Measurements from ENCODE around the gene CCDC50. TPM values are rescaled to one million over a fixed set of nuclear protein-coding genes. Genes with fewer than 3 reads are reported as not detected.

The CCDC50 gene
- total RNA-seq (2022; extraction: Qiagen RNA extraction) = 22.4 to 27.3 TPM (median 26.1 TPM) in 5 replicates

GRCh38 chr3:191328962-191329653 is at the start of gene CCDC50:
CCDC50 (plus strand) TSS chr3:191329394; CDS start chr3:191329675, 281 bp downstream.

GRCh38 chr3:191329654-191330529 is 698 bp downstream of the CCDC50 start, which contains the start of gene UTS2B:
UTS2B (minus strand) TSS chr3:191330526; CDS start chr3:191282189, 48,337 bp downstream.

Other genes starting within 250 kb of the CCDC50 start
- not detected in 5 replicates for gene OSTN, start 130.2 kb upstream of the CCDC50 start, total RNA-seq (2022; extraction: Qiagen RNA extraction)
- gene UTS2B, start 1.1 kb downstream of the CCDC50 start, total RNA-seq (2022; extraction: Qiagen RNA extraction) = 0.13 to 0.20 TPM in 2 of 5 replicates, not detected in the others
- gene PYDC2, start 131.8 kb downstream of the CCDC50 start, total RNA-seq (2022; extraction: Qiagen RNA extraction) = not detected in 5 replicates